HG02759 (cell line): ENCODE data around the gene TNKS2.

ENCODE experiments used
- ATAC-seq: cut with Tn5 transposase; IDR thresholded peaks from one replicate; pipeline ENCODE4 v1.9.1; 2021; ENCODE audit warnings: mild to moderate bottlenecking, moderate library complexity; ENCODE audit not compliant: unreplicated experiment

TNKS2 gene

GRCh38 chr10:91908337-91909116 is 110.3 kb downstream of the TNKS2 start:
- peak; percentile 90 for ATAC-seq

- no peak for ATAC-seq
Observed at GRCh38 chr10:91909117-91909677, 111.0 kb downstream of the TNKS2 start, which contains the start of gene FGFBP3. FGFBP3 (minus strand) TSS chr10:91909486; CDS start chr10:91908969, 517 bp downstream.

- ATAC-seq: no peak
Observed at GRCh38 chr10:91910467-91910866, 112.2 kb downstream of the TNKS2 start.
